ENCODE measurements around the gene GMPPA.

The GMPPA gene

DNA sequence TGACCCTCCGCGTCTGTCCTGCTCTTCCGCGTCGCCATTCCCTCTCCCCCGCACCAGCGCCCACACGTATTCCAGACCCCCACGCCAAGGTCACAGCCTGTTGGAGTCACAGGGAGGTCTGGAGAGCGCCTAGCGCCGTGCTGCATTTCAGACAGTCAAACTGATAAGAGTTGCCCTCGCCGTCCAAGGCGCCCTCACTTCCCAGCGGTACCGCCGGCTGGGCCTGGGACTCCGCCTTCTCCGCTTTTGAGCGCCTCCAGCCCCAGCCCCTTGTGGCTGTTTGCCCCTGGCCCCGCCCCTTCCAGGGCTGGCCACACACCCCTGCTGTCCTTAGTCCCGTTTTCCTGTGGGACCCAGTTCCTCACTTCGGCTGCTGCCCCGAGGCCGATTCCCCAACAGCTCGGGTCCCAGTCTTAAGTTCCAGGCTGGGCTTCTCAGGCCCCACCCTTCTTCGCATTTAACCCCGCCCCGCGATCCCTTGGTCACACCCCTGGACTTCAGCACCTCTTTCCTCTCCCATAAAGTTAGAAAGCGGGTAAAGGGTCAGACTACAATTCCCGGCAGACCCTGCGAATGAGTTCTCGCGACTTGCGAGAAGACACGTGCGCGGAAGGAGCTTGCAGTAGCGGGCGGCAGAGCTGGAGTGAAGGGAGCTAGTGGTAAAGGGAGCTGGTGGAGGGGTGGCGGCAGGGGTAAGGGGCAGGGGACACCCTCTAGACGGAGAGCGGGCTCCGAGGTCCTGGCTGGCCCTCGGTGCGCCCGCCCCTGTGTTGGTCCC lies at the start of gene GMPPA:
GMPPA (plus strand) TSS at position 612 of the 778 bp plus-strand sequence. CDS start 1,085 bp downstream, outside the sequence.
- TF ChIP-seq ZFX (IDR thresholded peaks at IDR 0.05): no peak
- TF ChIP-seq, protein P1, sequence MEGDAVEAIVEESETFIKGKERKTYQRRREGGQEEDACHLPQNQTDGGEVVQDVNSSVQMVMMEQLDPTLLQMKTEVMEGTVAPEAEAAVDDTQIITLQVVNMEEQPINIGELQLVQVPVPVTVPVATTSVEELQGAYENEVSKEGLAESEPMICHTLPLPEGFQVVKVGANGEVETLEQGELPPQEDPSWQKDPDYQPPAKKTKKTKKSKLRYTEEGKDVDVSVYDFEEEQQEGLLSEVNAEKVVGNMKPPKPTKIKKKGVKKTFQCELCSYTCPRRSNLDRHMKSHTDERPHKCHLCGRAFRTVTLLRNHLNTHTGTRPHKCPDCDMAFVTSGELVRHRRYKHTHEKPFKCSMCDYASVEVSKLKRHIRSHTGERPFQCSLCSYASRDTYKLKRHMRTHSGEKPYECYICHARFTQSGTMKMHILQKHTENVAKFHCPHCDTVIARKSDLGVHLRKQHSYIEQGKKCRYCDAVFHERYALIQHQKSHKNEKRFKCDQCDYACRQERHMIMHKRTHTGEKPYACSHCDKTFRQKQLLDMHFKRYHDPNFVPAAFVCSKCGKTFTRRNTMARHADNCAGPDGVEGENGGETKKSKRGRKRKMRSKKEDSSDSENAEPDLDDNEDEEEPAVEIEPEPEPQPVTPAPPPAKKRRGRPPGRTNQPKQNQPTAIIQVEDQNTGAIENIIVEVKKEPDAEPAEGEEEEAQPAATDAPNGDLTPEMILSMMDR (conservative IDR thresholded peaks at IDR 0.05): no peak
- peak within 1 kb of the TSS; percentile 78 for H3K27ac ChIP-seq

DNA sequence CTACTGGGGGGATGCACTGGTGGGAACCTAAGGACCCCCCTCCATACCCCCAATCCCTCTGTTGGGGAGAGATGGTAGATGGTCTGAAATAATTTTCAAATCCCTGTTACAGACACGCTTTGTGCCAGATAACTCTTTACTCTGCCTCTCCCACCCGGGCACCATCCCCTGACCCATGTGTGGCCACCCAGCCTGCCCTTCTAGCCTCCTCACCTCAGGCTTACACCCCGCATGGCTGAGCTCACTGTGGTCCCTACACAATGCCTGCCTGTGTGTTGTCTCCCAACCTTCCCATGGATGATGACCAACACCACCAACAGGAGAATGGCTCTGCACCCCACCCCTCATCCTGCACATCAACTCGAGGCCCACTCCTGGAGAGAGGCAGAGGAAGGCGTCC lies 49.1 kb upstream of the GMPPA start:
- TF ChIP-seq, protein P1 (conservative IDR thresholded peaks at IDR 0.05): no peak
- TF ChIP-seq ZFX (IDR thresholded peaks at IDR 0.05): no peak
- no peak overlapping the region for H3K27ac ChIP-seq

DNA sequence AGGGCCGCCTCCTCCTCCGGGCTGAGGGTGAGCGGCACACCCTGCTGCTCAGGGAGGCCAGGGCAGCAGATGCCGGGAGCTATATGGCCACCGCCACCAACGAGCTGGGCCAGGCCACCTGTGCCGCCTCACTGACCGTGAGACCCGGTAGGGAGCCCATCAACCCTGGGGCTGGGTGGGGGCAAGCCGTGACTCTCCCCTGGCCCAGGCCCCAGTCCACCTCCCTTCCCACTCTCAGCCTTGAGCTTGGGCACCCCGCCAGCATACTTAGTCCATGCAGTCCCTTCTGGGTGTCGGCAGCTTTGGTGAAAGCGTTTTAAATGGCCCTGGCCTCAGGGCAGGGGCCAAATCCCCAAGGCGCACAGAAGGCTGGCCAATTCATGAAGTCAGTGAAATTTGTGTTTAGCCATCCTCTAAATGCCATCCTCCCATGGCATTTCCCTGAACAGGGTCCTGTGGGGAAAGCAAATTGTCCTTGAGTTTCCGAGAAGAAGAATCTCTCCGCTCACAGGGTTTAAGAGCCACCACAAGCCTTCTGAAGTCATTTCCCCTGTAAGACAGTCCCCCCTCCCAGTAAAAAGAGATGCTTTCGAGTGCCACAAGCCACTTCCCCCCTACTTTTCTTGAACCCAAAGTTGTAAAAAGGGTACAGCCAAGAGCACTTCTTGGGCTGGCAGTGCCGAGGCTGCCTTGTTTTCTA lies 46.9 kb upstream of the GMPPA start:
- no peak for TF ChIP-seq ZFX (IDR thresholded peaks at IDR 0.05)
- TF ChIP-seq, protein P1 (conservative IDR thresholded peaks at IDR 0.05): no peak
- no peak overlapping the region for H3K27ac ChIP-seq

DNA sequence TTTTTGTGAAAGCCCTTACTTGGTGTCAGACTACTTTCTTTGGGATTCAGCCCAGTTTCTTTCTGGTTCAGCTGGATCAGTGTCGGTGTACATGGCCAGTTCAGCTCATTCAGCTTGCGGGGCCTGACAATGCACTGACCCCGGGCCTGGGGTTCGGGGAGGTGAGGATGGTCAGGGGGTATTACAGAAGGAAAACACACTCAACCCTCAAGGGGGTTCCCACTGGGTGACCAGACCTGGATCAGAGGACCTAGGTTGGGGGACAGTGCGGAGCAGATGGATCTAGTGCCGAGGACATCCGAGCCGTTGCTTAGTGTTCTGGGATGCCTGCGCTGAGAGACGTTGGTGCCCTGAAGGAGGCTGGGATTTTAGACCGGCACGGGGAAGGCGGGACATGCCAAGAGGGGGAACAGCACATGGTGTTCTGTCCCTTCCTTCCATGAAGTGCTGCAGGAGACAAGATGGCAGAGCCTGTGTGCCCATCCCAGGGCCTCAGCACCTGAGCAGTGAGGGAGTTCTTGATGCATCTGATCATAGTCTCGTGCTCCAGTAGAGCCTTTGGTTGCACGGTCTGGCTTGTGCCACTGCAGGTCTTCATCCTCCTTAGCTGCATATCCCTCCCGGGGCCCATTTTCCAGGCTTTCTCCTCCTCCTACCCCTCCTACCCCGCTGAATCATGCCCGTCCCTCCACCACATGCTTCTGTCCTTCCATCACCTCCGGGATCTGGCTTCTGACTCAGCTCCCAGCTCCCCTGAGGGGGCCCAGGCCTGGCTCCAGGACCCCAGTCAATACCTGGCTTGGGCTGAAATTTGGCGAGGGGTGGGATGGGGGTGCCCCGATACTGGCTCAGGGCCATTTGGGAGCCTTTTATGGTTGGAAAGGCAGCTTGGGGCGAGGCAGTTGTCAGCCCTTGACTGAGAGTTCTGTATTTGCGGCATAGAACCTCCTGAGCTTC lies 46.1 kb upstream of the GMPPA start:
- TF ChIP-seq, protein P1 (conservative IDR thresholded peaks at IDR 0.05): no peak
- no peak for TF ChIP-seq ZFX (IDR thresholded peaks at IDR 0.05)
- no peak overlapping the region for H3K27ac ChIP-seq

GRCh38 chr2:219453671-219454590 lies 44.8 kb upstream of the GMPPA start:
- TF ChIP-seq, protein P1 (conservative IDR thresholded peaks at IDR 0.05): no peak
- TF ChIP-seq ZFX (IDR thresholded peaks at IDR 0.05): no peak
- H3K27ac ChIP-seq: no peak overlapping the region

DNA sequence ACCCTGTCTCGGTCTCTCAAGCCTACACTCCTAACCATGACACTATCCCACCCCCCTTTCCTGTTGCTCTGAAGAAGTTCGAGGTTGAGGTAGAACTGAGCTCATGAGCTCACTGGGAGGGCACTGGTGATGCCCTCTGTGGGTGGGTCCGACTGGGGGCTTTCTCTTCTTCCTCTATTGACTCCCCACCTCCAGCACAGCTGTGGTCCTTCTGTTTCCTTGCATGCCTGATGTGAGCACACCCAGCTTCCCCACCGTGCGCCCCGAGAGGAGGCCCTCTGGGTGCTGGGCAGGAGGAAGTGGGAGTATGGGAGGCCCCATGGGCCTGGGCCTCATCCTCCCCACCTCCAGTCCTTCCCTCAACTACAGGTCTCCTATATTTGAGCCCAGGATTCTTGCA lies 43.1 kb upstream of the GMPPA start:
- TF ChIP-seq, protein P1 (conservative IDR thresholded peaks at IDR 0.05): no peak
- TF ChIP-seq ZFX (IDR thresholded peaks at IDR 0.05): no peak
- H3K27ac ChIP-seq: no peak overlapping the region
